Thyroid gland (tissue), 4 donors: ENCODE results near the gene ANKRD40CL. TPM values are rescaled to one million over a fixed set of nuclear protein-coding genes. Genes with fewer than 3 reads are reported as not detected.

Experiments used
- DNase-seq, 2 donors: peaks; one replicate each; pipeline ENCODE4 v3.0.0-alpha.2; 2019
- H3K27ac ChIP-seq, 3 donors: fragments of 200-600 bp; sonication (generic); 1 replicate in 2 of 3; 2 replicates in 1 of 3; pipeline ENCODE4 v1.5.1; 2016 to 2019; ENCODE audit warnings: mild to moderate bottlenecking in 1 of 3, moderate library complexity in 1 of 3
- H3K27me3 ChIP-seq: fragments of 200-600 bp; sonication (generic); one replicate; pipeline ENCODE4 v1.5.1; 2019
- H3K36me3 ChIP-seq, 2 donors: fragments of 200-600 bp; sonication (generic); one replicate each; pipeline ENCODE4 v1.5.1; 2016 to 2019
- H3K4me1 ChIP-seq, 2 donors: fragments of 200-600 bp; sonication (generic); one replicate each; pipeline ENCODE4 v1.5.1; 2017 to 2019
- H3K4me3 ChIP-seq, 3 donors: fragments of 200-600 bp; sonication (generic); replicated peaks in 1 of 3; 1 replicate in 2 of 3; 2 replicates in 1 of 3; pipeline ENCODE4 v1.5.1; 2016; ENCODE audit warnings: mild to moderate bottlenecking in 1 of 3
- H3K9me3 ChIP-seq: fragments of 200-600 bp; sonication (generic); one replicate; pipeline ENCODE4 v1.5.1; 2017
- POLR2A ChIP-seq, 2 donors: fragments of 450-650 bp; IDR thresholded peaks; one replicate each; pipeline ENCODE4 v1.6.1; 2017; ENCODE audit warnings: antibody characterized with exemption in 2 of 2, mild to moderate bottlenecking in 2 of 2, moderate library complexity in 1 of 2
- WGBS, 2 donors: methylation state at CpG; one replicate each; pipeline ENCODE4 v1.1.5; 2017; 5-methylcytosine and 5-hydroxymethylcytosine counted together
- intact Hi-C: fragments of 100-400 bp; cut with DNase I; formaldehyde crosslinking; loops from one replicate; pipeline ENCODE4 v1.15.1; 2023
- total RNA-seq, 4 donors: library from RNA; depleted of rRNA; stranded (reverse); fragments of >200 nt; gene quantifications; one replicate each; pipeline ENCODE4 v1.2.3, GENCODE V29; 2016
- TF ChIP-seq, protein P1 (sequence below), 6 experiments: fragments of 200-600 bp in 3 of 6; fragments of 450-650 bp in 3 of 6; sonication (generic) in 3 of 6; IDR thresholded peaks; one replicate each; pipeline ENCODE4 v1.5.1; 2016 to 2019; ENCODE audit warnings: antibody characterized with exemption in 6 of 6, mild to moderate bottlenecking in 2 of 6, inconsistent platforms in 1 of 6, moderate library complexity in 1 of 6

The ANKRD40CL gene
- total RNA-seq, 4 donors from 2014 or later, result not detected

DNA sequence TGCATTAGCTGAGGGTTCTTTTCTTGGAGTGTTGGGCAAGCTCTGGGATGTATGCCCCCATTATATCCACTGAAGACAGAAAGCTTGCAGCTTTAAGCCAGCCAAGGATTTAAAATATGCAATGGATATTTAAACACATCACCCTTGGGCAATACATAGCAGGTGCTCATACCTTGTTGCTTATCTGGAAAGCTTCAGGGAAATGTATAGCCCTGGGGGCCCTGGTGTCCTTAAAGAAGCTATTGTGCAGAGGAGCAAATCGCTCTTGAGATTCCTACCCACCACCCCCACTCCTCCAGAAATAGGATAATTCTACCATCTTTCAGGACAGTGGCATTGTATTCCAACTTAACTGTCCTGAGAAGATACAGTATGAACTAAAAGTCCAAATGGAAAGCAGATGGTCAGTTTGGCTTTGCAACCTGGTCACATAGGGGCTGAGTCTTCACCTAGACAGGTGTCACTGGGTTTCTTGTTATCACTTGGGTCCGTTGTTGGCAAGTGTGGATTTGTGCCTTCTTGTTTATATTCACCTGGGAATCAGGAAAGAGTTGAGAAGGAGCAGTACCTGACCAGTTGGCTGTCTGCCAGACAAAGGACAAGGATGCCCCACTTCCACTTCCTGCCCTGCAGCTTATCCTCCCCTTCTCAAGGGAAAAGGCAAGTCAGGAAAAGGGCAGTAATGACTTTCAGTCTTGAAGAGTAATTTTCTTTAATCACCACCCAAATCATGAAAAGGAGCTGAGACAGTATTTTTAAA, 3.4 kb downstream of the ANKRD40CL start:
- intact Hi-C loops, result no loop called here
- DNase-seq, result peak; percentile 25 to 34
- Histone ChIP-seq H3K4me3 (no peak overlapping the region), H3K4me1 (peaks cover 0 to 15% of the 10 kb centered on the region in 2 donors), H3K36me3 (no peaks in the 10 kb centered on the region), H3K27me3 (no peaks in the 10 kb centered on the region), H3K9me3 (no peaks in the 10 kb centered on the region), H3K27ac (no peak overlapping the region)
- WGBS, 2 donors, result 55% methylated on average over 2 of the region's 2 CpGs
- TF ChIP-seq POLR2A (IDR thresholded peaks at IDR 0.05), result no peak
- TF ChIP-seq, protein P1, sequence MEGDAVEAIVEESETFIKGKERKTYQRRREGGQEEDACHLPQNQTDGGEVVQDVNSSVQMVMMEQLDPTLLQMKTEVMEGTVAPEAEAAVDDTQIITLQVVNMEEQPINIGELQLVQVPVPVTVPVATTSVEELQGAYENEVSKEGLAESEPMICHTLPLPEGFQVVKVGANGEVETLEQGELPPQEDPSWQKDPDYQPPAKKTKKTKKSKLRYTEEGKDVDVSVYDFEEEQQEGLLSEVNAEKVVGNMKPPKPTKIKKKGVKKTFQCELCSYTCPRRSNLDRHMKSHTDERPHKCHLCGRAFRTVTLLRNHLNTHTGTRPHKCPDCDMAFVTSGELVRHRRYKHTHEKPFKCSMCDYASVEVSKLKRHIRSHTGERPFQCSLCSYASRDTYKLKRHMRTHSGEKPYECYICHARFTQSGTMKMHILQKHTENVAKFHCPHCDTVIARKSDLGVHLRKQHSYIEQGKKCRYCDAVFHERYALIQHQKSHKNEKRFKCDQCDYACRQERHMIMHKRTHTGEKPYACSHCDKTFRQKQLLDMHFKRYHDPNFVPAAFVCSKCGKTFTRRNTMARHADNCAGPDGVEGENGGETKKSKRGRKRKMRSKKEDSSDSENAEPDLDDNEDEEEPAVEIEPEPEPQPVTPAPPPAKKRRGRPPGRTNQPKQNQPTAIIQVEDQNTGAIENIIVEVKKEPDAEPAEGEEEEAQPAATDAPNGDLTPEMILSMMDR (IDR thresholded peaks at IDR 0.05), result no peak

GRCh38 chr17:50762177-50762576, 5.1 kb downstream of the ANKRD40CL start:
- intact Hi-C loops, result no loop called here
- DNase-seq, result no peak
- TF ChIP-seq, protein P1 (IDR thresholded peaks at IDR 0.05), result no peak
- no peak for TF ChIP-seq POLR2A (IDR thresholded peaks at IDR 0.05)

DNA sequence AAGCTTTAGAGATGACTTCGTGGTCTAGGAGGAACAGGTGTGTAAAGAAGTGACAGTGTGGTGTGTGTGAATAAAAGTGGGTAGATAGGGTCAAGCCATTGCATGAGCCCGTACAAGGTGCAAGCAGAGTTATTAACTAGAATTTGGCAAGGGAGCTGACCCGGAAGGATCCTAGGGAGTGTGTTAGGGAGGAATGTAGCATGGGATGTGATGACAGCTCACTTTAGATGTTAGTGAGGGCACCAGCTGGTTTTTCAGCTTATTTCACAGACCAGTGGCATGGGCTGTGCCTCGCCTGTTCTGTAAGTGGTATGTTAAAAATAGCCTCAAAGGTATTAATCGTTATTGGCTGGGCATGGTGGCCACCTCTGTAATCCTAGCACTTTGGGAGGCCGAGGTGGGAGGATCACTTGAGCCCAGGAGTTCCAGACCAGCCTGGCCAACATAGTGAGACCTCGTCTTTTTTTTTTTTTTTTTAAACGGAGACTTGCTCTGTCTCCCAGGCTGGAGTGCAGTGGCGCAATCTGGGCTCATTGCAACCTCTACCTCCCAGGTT, 8.3 kb downstream of the ANKRD40CL start:
- Histone ChIP-seq H3K4me1 (no peaks in the 10 kb centered on the region), H3K27ac (no peak overlapping the region), H3K9me3 (no peaks in the 10 kb centered on the region), H3K27me3 (no peaks in the 10 kb centered on the region), H3K4me3 (no peak overlapping the region), H3K36me3 (peaks cover 0 to 6% of the 10 kb centered on the region in 2 donors)
- WGBS, 2 donors, result 69 to 76% methylated on average over 9 of the region's 9 CpGs
- TF ChIP-seq POLR2A (IDR thresholded peaks at IDR 0.05), result no peak
- DNase-seq, result no peak
- intact Hi-C loops, result no loop called here

More at GRCh38 chr17:50762177-50762576, 5.1 kb downstream of the ANKRD40CL start:
- Histone ChIP-seq H3K36me3 (no peaks in the 10 kb centered on the region), H3K4me3 (no peak overlapping the region), H3K27ac (no peak overlapping the region), H3K4me1 (peaks cover 0 to 15% of the 10 kb centered on the region in 2 donors), H3K9me3 (no peaks in the 10 kb centered on the region), H3K27me3 (no peaks in the 10 kb centered on the region)
- WGBS, 2 donors, result 93 to 97% methylated on average over 2 of the region's 2 CpGs

GRCh38 chr17:50758524-50758923, 8.8 kb downstream of the ANKRD40CL start:
- Histone ChIP-seq H3K9me3 (no peaks in the 10 kb centered on the region), H3K27me3 (no peaks in the 10 kb centered on the region), H3K36me3 (peaks cover 0 to 10% of the 10 kb centered on the region in 2 donors), H3K4me1 (no peaks in the 10 kb centered on the region), H3K27ac (no peak overlapping the region), H3K4me3 (no peak overlapping the region)
- no peak for DNase-seq
- WGBS, 2 donors, result 59 to 65% methylated on average over 5 of the region's 5 CpGs
- no peak for TF ChIP-seq POLR2A (IDR thresholded peaks at IDR 0.05)
- TF ChIP-seq, protein P1 (IDR thresholded peaks at IDR 0.05), result no peak
- intact Hi-C loops, result no loop called here

DNA sequence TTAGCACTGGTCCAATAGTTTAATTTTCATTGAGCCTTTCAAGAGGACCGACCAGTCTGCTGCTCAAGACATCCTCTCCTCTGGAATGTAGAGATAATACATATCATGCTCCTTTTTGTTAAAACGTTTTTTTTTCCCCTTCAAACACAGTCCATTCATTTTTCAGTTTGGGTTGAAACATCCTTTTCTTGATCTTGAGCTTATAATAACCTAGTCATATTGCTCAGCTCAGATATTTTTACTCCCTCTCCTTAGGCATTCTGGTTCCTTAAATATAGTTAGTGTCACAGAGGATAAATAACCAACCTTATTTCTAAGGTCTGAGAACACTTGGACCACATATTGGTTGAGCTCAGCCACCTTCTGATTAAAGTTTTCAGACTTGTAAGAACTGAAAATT, 12.8 kb downstream of the ANKRD40CL start:
- Histone ChIP-seq H3K9me3 (no peaks in the 10 kb centered on the region), H3K4me1 (no peaks in the 10 kb centered on the region), H3K27ac (no peak overlapping the region), H3K27me3 (no peaks in the 10 kb centered on the region), H3K4me3 (no peak overlapping the region), H3K36me3 (peaks cover 23 to 46% of the 10 kb centered on the region in 2 donors)
- TF ChIP-seq POLR2A (IDR thresholded peaks at IDR 0.05), result no peak
- TF ChIP-seq, protein P1 (IDR thresholded peaks at IDR 0.05), result no peak
- intact Hi-C loops, result no loop called here
- WGBS, 2 donors, result 64 to 67% methylated on average over 2 of the region's 2 CpGs
- no peak for DNase-seq
